ACC112 (cell line): Measurements from ENCODE around the gene SLC9A9.

Source experiments
- H2AFZ ChIP-seq: fragments of 200-600 bp; sonication (generic); one replicate; pipeline ENCODE4 v1.6.0; 2017; ENCODE audit warnings: antibody characterized with exemption, low read length; ENCODE audit not compliant: unreplicated experiment
- H3K27ac ChIP-seq: fragments of 200-600 bp; sonication (generic); 2 replicates; pipeline ENCODE4 v1.5.1; 2014; ENCODE audit warnings: low read depth, mild to moderate bottlenecking, antibody characterized with exemption, low read length, moderate library complexity
- H3K27me3 ChIP-seq: fragments of 200-600 bp; sonication (generic); 2 replicates; pipeline ENCODE4 v1.6.1; 2014; ENCODE audit warnings: mild to moderate bottlenecking, antibody characterized with exemption, low read length, moderate library complexity, mixed read lengths; ENCODE audit not compliant: insufficient read depth
- H3K36me3 ChIP-seq: fragments of 200-600 bp; sonication (generic); 2 replicates; pipeline ENCODE4 v1.6.1; 2016; ENCODE audit warnings: mild to moderate bottlenecking, antibody characterized with exemption, low read length, moderate library complexity, mixed read lengths; ENCODE audit not compliant: insufficient read depth
- H3K4me1 ChIP-seq: fragments of 200-600 bp; sonication (generic); one replicate; pipeline ENCODE4 v1.6.1; 2016; ENCODE audit warnings: low read length, mixed read lengths; ENCODE audit not compliant: insufficient read depth, unreplicated experiment, control insufficient read depth
- H3K4me3 ChIP-seq: fragments of 200-600 bp; sonication (generic); 2 replicates; pipeline ENCODE4 v1.5.1; 2014; ENCODE audit warnings: mild to moderate bottlenecking, low read depth, low read length
- H3K79me2 ChIP-seq: fragments of 200-600 bp; sonication (generic); one replicate; pipeline ENCODE4 v1.6.0; 2016; ENCODE audit warnings: low read length; ENCODE audit not compliant: control insufficient read depth, unreplicated experiment, insufficient read depth

The SLC9A9 gene

GRCh38 chr3:143226678-143227291, 621.5 kb downstream of the SLC9A9 start:
- H3K4me1 ChIP-seq = no peaks in the 10 kb centered on the region
- H3K79me2 ChIP-seq = no peaks in the 10 kb centered on the region
- H3K27me3 ChIP-seq = no peaks in the 10 kb centered on the region
- H3K27ac ChIP-seq = no peak overlapping the region
- no peak overlapping the region for H2AFZ ChIP-seq
- H3K36me3 ChIP-seq = no peaks in the 10 kb centered on the region
- no peak overlapping the region for H3K4me3 ChIP-seq

DNA sequence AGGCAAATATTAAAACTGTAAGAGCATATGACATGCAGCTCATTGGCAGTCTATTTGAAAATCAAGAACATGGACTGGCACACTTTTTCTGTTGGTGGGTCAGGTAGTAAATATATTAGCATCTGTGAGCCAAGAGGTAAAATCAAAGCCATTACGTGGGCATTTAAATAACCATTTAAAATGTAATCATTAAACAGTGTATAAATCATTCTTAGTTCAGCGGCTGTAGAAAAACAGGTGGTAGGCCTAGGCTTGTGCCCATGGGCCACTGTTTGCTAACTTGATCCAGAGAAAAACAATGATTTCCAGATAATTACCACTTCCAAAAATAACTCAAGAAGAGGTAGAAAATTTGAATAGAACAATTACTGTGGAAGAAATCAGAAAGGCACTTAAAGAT, 623.6 kb downstream of the SLC9A9 start:
- no peak overlapping the region for H2AFZ ChIP-seq
- H3K4me1 ChIP-seq = no peaks in the 10 kb centered on the region
- no peaks in the 10 kb centered on the region for H3K27me3 ChIP-seq
- no peak overlapping the region for H3K27ac ChIP-seq
- H3K4me3 ChIP-seq = no peak overlapping the region
- H3K36me3 ChIP-seq = no peaks in the 10 kb centered on the region
- no peaks in the 10 kb centered on the region for H3K79me2 ChIP-seq

GRCh38 chr3:143222981-143223380, 625.3 kb downstream of the SLC9A9 start:
- Histone ChIP-seq H2AFZ (no peak overlapping the region), H3K4me3 (no peak overlapping the region), H3K27me3 (no peaks in the 10 kb centered on the region)

DNA sequence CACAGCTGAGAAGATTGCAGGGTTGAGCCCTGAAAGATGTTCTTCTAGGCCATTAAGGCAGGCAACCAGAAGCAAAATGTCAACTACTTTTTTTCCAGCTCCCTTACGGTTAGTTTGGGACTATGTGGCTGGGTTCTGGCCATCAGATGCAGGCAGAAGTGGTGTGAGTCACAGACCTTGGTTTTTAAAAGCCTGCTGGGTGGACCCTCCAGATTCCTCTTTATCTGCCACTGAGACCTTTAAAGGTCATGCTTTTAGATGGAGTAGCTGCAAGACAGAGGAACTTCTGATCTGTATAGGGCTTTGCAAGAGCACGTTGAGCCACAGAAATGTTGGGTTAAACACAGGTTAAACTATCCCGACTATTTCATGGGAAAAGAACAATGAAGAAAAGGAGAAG, 625.8 kb downstream of the SLC9A9 start:
- Histone ChIP-seq H3K27me3 (no peaks in the 10 kb centered on the region), H3K27ac (no peak overlapping the region), H2AFZ (no peak overlapping the region), H3K79me2 (no peaks in the 10 kb centered on the region), H3K36me3 (no peaks in the 10 kb centered on the region), H3K4me1 (no peaks in the 10 kb centered on the region), H3K4me3 (no peak overlapping the region)

More at GRCh38 chr3:143222981-143223380, 625.3 kb downstream of the SLC9A9 start:
- H3K27ac ChIP-seq = no peak overlapping the region
- no peaks in the 10 kb centered on the region for H3K36me3 ChIP-seq
- H3K4me1 ChIP-seq = no peaks in the 10 kb centered on the region
- H3K79me2 ChIP-seq = no peaks in the 10 kb centered on the region

GRCh38 chr3:143221446-143221845, 626.8 kb downstream of the SLC9A9 start:
- Histone ChIP-seq H3K4me3 (no peak overlapping the region), H3K36me3 (no peaks in the 10 kb centered on the region), H3K27ac (no peak overlapping the region), H2AFZ (no peak overlapping the region), H3K79me2 (no peaks in the 10 kb centered on the region), H3K4me1 (peaks cover 3% of the 10 kb centered on the region), H3K27me3 (no peaks in the 10 kb centered on the region)

DNA sequence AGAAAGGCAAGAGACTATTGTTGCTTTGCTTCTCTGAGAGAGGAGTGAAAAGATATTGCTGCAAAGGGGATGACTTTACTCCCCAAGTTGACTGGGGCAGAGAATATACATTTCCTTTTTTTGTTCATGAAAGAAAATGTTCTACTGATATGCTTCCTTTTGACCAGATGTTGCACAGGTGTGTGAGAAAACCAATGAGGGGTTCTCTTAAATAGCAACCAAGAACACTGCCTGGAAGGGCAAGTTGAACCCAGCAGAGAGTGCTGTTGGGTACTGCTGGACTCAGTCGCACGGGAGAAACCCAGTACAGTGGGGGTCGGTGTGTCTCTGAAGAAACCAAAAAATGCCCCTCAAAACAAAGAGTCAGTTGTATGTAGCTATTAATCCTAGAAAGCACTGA, 627.5 kb downstream of the SLC9A9 start:
- Histone ChIP-seq H3K79me2 (no peaks in the 10 kb centered on the region), H2AFZ (no peak overlapping the region), H3K27ac (no peak overlapping the region), H3K36me3 (no peaks in the 10 kb centered on the region), H3K27me3 (no peaks in the 10 kb centered on the region), H3K4me3 (no peak overlapping the region), H3K4me1 (peaks cover 3% of the 10 kb centered on the region)

- no peaks in the 10 kb centered on the region for H3K27me3 ChIP-seq
- no peaks in the 10 kb centered on the region for H3K79me2 ChIP-seq
- H3K4me3 ChIP-seq = no peak overlapping the region
- H3K27ac ChIP-seq = no peak overlapping the region
- no peaks in the 10 kb centered on the region for H3K36me3 ChIP-seq
- H2AFZ ChIP-seq = no peak overlapping the region
- H3K4me1 ChIP-seq = peaks cover 3% of the 10 kb centered on the region
Observed at GRCh38 chr3:143218166-143218835, 630.0 kb downstream of the SLC9A9 start.

DNA sequence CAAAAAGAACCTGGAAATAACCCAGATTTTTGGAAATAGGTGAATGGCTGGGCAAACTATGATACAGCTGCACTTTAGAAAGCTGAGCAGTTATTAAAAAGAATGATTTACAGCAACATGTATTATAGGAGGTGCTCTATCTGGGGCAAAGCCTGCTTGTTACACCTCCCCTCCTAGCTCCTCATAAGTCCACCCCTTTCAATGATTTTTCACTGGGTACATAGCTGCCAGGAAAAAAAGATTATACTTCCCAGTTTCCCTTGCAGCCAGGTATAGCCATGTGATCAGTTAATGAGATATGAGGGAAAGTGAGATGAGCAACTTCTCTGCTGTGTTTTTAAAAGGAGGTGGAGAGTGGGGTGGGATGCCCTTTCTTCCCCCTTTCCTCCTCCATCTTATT, 631.0 kb downstream of the SLC9A9 start:
- no peaks in the 10 kb centered on the region for H3K79me2 ChIP-seq
- peaks cover 3% of the 10 kb centered on the region for H3K4me1 ChIP-seq
- peak overlapping the region; percentile 48 for H2AFZ ChIP-seq
- no peaks in the 10 kb centered on the region for H3K36me3 ChIP-seq
- no peak overlapping the region for H3K27ac ChIP-seq
- H3K27me3 ChIP-seq = no peaks in the 10 kb centered on the region
- H3K4me3 ChIP-seq = no peak overlapping the region

DNA sequence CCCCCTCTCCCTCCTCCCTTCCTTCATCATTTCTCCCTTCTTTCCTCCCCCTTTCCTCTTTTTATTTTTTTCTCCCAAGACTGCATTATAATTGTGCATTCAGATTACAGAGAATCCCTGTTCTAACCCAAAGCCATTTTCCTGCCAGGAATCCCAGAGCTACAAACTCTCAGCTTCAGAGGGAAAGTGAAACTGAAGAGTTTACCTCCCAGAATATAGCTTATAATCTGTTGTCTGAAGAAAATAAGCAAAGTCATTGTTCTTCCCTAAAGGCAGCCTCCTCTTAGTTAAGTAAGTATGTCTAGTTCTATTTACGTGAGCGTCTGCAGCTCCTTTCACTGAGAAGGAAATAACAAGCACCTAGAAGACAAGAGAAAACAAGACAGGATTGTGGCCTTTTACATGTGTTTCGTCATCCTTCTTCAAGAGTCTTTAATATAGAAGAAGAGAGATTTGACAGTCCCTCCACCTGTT, 631.5 kb downstream of the SLC9A9 start:
- H3K79me2 ChIP-seq = no peaks in the 10 kb centered on the region
- H3K27ac ChIP-seq = no peak overlapping the region
- no peaks in the 10 kb centered on the region for H3K27me3 ChIP-seq
- H3K4me1 ChIP-seq = peaks cover 3% of the 10 kb centered on the region
- H3K4me3 ChIP-seq = peak overlapping the region; percentile 15; the same call in 1 of the 2 replicates
- peak overlapping the region; percentile 48 for H2AFZ ChIP-seq
- H3K36me3 ChIP-seq = no peaks in the 10 kb centered on the region
